ENCODE results near the gene OR56A5.

OR56A5 gene

DNA sequence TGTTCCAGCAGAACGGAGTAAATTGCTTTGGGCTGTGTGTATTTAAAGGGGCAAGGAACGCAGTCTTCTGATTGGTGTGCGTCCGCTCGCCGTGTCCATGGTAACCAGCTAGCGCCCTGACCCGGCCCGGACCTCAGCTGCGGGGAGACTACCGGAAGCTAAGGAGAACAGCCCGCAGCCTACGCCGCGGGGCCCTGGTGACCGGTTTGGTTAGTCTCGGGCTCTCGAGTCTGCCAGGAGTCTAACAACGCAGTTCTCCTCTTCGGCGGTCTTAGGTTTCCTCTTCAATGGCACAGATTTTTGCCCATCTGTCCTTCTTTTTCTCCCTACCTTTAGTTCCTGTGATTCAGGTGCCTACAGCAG is 29.7 kb downstream of the OR56A5 start:
- no peak for DNase-seq
- in situ Hi-C loops (cut with HindIII; ENCODE audit: low pct_ligation_motif_present, low pct_unique_long_range_greater_than_20kb, low sequenced_read_pairs) = no loop called here

DNA sequence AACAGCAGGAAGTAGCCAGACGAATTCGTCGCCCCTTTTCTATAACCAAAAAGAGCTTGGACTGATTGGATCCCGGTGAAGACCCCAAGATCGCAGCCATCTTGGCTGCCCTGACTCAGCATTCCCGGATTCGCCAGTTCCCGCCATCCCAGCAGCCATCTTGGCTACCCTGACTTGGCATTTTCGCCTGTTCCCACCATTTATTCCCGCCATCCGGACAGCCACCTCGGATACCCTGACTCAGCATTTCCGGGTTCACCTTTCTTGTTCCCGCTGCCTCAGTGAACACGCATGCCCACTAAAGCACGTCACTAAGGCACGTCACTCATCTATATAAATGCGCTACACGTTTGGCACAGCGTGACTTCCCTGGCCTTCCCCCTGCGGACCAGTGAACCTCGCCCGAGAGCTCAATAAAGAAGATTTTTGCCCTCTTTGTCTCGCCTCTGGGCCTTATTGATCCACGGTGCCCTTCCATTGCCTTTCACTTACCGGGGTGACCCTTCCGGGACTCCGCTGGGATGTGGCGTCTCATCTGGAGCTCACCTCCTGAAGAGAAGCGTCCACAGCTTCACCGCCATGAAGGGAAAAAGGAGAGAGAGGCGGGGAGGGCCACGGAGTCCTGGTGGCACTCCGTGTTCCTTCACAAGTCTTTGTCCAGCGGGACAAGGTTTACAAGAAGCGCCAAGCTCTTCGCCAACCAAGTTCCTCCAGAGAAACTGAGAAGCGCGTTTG is 30.3 kb downstream of the OR56A5 start:
- no peak for DNase-seq
- in situ Hi-C loops (cut with HindIII; ENCODE audit: low pct_ligation_motif_present, low pct_unique_long_range_greater_than_20kb, low sequenced_read_pairs) = no loop called here

DNA sequence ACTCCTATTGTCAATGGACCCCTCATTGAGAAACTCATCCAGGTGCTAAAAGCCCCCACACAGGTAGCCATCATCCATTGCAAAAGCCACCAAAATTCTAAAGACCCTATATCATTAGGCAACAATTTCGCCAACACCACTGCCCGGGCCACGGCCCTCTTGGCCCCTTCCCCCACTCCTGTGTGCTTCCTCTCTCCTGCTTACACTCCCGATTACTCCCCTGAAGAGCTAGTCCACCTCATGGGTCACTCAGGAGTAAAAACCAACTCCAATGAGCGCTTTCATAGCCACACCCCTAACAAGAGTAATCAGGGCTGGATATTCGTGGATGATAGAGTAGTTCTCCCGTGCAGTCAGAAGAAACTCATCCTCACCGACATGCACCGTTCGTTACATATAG is 35.2 kb downstream of the OR56A5 start:
- DNase-seq = no peak
- in situ Hi-C loops (cut with HindIII; ENCODE audit: low pct_ligation_motif_present, low pct_unique_long_range_greater_than_20kb, low sequenced_read_pairs) = no loop called here

DNA sequence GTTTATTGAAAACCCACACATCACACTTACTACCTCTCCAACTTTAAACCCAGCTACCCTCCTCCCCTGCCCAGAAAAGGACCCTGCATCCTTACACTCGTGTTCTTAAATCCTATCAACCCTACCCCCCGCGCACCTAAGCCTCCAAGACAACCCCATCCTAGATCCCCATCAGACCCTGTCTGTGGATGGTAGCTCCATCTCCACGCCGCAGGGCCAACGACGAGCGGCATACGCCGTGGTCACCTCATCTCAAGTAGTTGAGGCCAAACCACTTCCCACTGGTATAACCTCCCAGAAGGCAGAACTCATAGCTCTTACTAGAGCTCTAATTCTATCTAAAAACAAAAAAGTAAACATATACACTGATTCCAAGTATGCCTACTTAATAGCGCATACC is 35.6 kb downstream of the OR56A5 start:
- in situ Hi-C loops (cut with HindIII; ENCODE audit: low pct_ligation_motif_present, low pct_unique_long_range_greater_than_20kb, low sequenced_read_pairs) = no loop called here
- DNase-seq = no peak

DNA sequence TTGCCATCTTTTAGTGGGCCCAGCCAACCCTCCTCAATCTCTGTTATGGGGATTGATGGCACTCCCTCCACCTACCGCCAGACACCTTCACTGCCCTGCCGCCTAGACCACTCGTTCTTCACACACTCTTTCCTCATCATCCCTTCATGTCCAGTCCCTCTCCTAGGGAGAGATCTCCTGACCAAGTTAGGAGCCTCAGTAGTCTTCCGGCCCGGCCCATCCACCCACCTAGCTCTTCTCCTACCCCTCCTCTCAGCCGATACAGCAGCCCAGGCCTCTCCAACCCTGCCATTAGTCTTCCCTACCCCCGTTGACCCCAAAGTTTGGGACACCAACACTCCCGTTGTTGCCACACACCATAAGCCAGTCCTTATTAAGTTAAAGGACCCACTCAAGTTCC is 37.2 kb downstream of the OR56A5 start:
- in situ Hi-C loops (cut with HindIII; ENCODE audit: low pct_ligation_motif_present, low pct_unique_long_range_greater_than_20kb, low sequenced_read_pairs) = no loop called here
- no peak for DNase-seq

DNA sequence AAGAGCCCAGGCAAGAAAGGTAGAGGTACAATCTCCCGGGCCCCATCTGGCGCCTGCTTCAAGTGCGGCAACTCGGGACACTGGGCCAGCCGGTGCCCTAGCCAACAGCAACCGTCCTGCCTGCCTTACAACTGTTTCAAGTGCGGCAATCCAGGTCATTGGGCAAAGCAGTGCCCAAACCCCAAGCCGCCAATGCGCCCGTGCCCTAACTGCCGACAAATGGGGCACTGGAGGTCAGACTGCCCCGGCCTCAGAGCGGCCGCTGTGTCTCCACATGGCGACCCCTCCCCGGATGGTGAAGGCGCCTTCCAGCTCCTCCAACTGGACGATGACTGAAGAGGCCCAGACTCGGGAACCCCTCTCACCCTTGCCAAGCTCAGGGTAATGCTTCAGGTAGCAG is 37.7 kb downstream of the OR56A5 start:
- DNase-seq = no peak
- in situ Hi-C loops (cut with HindIII; ENCODE audit: low pct_ligation_motif_present, low pct_unique_long_range_greater_than_20kb, low sequenced_read_pairs) = no loop called here

DNA sequence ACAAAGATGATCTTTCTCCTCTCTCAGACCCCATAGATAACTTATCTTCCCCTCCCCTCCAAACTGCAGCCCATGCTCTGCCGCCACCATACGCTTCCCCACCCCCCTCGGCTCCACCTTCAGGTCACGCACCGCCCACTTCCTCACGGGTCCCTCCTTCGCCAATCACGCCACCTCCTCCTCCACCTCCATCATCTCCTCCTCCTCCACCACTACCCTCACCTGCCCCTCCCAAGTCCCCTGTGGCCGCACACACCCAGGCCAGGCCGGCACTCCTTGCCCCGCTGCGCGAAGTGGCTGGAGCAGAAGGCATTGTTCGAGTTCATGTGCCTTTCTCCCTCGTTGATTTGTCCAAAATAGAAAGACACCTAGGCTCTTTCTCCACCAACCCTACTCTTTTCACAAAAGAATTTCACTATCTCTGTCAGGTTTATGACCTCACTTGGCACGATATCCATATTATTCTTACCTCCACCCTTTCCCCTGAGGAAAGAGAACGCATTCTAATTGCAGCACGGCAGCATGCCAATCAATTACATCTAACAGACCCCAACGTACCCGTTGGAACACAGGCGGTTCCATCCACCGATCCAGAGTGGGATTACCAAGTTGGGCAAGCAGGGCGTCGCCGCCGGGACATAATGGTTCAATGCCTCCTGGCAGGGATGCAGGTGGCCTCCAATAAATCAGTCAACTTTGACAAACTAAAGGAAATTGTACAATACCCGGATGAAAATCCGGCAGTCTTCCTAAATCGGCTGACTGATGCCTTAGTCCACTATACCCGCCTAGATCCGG is 38.5 kb downstream of the OR56A5 start:
- no peak for DNase-seq
- in situ Hi-C loops (cut with HindIII; ENCODE audit: low pct_ligation_motif_present, low pct_unique_long_range_greater_than_20kb, low sequenced_read_pairs) = no loop called here

DNA sequence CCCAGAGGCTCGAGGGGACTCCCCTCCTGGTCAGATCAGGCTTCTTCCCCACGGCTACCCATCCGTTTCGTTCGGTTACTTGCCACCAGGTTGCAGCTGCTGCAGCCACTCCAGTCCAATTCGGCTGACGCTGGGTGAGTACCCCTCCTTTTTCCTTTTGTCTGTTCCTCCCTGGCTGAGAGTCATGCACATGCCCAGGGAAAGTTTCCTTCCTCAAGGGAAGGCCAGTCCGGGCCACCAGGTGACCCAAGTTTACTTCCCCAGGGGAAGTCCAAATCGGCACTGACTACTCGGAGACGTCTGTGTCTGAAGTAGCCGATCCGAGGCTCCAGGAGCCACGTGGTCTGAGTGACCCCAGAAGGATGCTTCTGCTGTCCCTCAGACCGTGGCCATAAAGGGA is 39.5 kb downstream of the OR56A5 start:
- in situ Hi-C loops (cut with HindIII; ENCODE audit: low pct_ligation_motif_present, low pct_unique_long_range_greater_than_20kb, low sequenced_read_pairs) = no loop called here
- DNase-seq = no peak

DNA sequence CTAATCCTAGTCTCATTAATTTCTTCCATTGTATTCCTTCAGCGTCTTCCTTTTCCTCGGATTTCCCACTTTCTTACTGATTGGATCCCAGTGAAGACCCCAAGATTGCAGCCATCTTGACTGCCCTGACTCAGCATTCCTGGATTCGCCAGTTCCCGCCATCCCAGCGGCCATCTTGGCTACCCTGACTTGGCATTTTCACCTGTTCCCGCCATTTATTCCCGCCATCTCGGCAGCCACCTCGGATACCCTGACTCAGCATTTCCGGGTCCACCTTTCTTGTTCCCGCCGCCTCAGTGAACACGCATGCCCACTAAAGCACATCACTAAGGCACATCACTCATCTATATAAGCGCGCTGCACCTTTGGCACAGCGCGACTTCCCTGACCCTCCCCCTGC is 40.0 kb downstream of the OR56A5 start:
- in situ Hi-C loops (cut with HindIII; ENCODE audit: low pct_ligation_motif_present, low pct_unique_long_range_greater_than_20kb, low sequenced_read_pairs) = no loop called here
- DNase-seq = no peak

DNA sequence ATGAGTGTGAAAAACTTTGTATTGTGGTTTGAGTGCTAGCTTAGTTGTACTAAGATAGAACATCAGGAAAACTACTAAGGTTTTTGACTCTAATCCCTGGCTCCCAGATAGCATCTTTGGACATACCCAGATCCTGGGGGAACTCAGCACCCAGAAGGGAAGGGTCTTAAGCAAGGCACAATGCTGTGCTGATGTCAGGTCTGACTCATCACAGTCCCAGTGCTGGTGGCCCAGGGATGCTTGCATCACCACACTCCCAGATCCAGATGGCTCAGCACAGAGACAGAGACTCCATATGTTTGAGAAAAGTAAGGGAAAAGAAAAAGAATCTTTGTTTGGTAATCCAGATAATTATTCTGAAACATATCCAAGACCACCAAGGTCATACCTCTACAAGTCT is 44.5 kb downstream of the OR56A5 start:
- no peak for DNase-seq
- in situ Hi-C loops (cut with HindIII; ENCODE audit: low pct_ligation_motif_present, low pct_unique_long_range_greater_than_20kb, low sequenced_read_pairs) = no loop called here

DNA sequence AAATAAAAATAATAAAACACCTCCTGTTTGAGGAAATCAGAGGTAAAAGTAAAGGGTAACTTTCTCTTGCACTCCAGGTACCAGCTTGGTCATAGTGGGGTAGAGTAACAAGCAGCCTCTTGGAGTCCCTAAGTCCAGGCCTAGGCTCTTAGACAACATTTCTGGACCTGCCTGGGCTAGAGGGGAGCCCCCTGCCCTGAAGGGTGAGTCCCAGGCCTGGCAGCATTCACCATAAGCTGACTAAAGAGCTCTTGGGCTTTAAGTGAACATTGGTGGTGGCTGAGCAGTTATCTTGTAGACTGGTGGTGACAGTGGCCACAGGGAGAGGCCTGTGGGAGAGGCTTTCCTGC is 44.9 kb downstream of the OR56A5 start:
- in situ Hi-C loops (cut with HindIII; ENCODE audit: low pct_ligation_motif_present, low pct_unique_long_range_greater_than_20kb, low sequenced_read_pairs) = no loop called here
- no peak for DNase-seq

DNA sequence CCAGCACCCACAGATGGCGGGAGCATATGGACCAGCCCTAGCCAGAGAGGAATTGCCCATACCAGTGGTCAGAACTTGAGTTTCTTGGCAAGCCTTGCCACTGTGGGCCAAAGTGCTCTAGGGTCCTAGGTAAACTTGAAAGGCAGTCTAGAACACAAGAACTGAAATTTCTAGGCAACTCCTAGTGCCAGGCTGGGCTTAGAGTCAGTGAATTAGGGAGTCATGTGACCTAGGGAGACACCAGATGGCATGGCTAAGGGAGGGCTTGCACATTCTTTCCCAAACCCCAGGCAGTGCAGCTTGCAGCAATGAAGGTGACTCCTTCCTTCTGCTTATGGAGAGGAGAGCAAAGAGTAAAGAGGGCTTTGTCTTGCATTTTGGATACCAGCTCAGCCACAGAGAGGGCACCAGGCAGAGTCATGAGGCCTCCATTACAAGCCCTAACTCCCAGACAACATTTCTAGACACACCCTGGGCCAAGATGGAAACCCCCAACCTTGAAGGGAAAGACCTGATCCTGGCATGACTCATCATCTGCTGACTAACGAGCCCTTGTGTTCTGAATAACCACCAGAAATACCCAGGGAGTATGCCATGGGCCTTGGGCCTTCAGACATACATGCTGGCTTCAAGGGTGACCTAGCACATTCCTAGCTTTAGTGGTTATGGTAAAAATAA is 45.4 kb downstream of the OR56A5 start:
- in situ Hi-C loops (cut with HindIII; ENCODE audit: low pct_ligation_motif_present, low pct_unique_long_range_greater_than_20kb, low sequenced_read_pairs) = no loop called here
- peak; percentile 11 for DNase-seq

All from ACHN (cell line).